Measurements from ENCODE around the gene NT5C. TPM values are rescaled to one million over a fixed set of nuclear protein-coding genes. Genes with fewer than 3 reads are reported as not detected.
A peak's percentile ranks its signal among the peaks of the same experiment; 100 is the strongest.
"Not testable (repeated sequence)": the region's sequence is repeated elsewhere in the genome, so short reads cannot be mapped to it uniquely, and the experiment has no call there.

Gene NT5C
- total and polyA plus RNA-seq, 11 donors = 15.9 to 56.0 (median 24.7) TPM

GRCh38 chr17:75135946-75136345 lies 4.4 kb upstream of the NT5C start:
- no peak for ATAC-seq
- H3K36me3 ChIP-seq = peaks cover 0 to 34% (median 0%) of the 10 kb centered on the region in 9 donors
- H3K27ac ChIP-seq = no peak overlapping the region
- no peak overlapping the region for H3K4me3 ChIP-seq
- no peaks in the 10 kb centered on the region for H3K27me3 ChIP-seq
- TF ChIP-seq POLR2A (IDR thresholded peaks at IDR 0.05) = no peak
- TF ChIP-seq CTCF (IDR thresholded peaks at IDR 0.05) = no peak
- WGBS, 4 donors = 91 to 93% (median 92%) methylated on average over 8 of the region's 8 CpGs
- intact Hi-C loops (cut with DNase I) = no loop called here
- H3K9me3 ChIP-seq = no peaks in the 10 kb centered on the region
- H3K4me1 ChIP-seq = peaks cover 0 to 10% (median 5%) of the 10 kb centered on the region in 12 donors
- no peak for DNase-seq

GRCh38 chr17:75135452-75135851 lies 3.9 kb upstream of the NT5C start:
- 89 to 92% (median 91%) methylated on average over 5 of the region's 5 CpGs for WGBS, 4 donors
- ATAC-seq (no peak), DNase-seq (no peak)
- Histone ChIP-seq H3K4me3 (no peak overlapping the region), H3K27me3 (no peaks in the 10 kb centered on the region), H3K27ac (no peak overlapping the region), H3K4me1 (peaks cover 0 to 15% (median 8%) of the 10 kb centered on the region in 12 donors), H3K36me3 (peaks cover 0 to 30% (median 0%) of the 10 kb centered on the region in 9 donors), H3K9me3 (no peaks in the 10 kb centered on the region)
- no peak for TF ChIP-seq CTCF (IDR thresholded peaks at IDR 0.05)
- no peak for TF ChIP-seq POLR2A (IDR thresholded peaks at IDR 0.05)
- intact Hi-C loops (cut with DNase I) = no loop called here

- ATAC-seq; H3K27me3 ChIP-seq; H3K4me3 ChIP-seq; H3K27ac ChIP-seq; DNase-seq; H3K9me3 ChIP-seq; intact Hi-C loops (cut with DNase I): not testable (repeated sequence)
- H3K4me1 ChIP-seq = peaks cover 0 to 20% (median 8%) of the 10 kb centered on the region in 12 donors
- WGBS, 4 donors = 92 to 97% (median 95%) methylated on average over 14 of the region's 14 CpGs
- H3K36me3 ChIP-seq = peaks cover 0 to 31% (median 11%) of the 10 kb centered on the region in 9 donors
These were observed 2.2 kb upstream of the NT5C start for GRCh38 chr17:75133607-75134347.

GRCh38 chr17:75133001-75133400 lies 1.5 kb upstream of the NT5C start:
- no peak for ATAC-seq
- TF ChIP-seq POLR2A (IDR thresholded peaks at IDR 0.05) (no peak), CTCF (IDR thresholded peaks at IDR 0.05) (no peak)
- Histone ChIP-seq H3K36me3 (peaks cover 0 to 29% (median 11%) of the 10 kb centered on the region in 9 donors), H3K27ac (no peak overlapping the region), H3K27me3 (no peaks in the 10 kb centered on the region), H3K4me1 (peaks cover 0 to 20% (median 8%) of the 10 kb centered on the region in 12 donors), H3K9me3 (no peaks in the 10 kb centered on the region), H3K4me3 (no peak overlapping the region)
- 92 to 100% (median 96%) methylated on average over 3 of the region's 3 CpGs for WGBS, 4 donors
- intact Hi-C loops (cut with DNase I) = no loop called here
- no peak for DNase-seq

GRCh38 chr17:75132018-75133000 lies 767 bp upstream of the NT5C start:
- H3K27me3 ChIP-seq; intact Hi-C loops (cut with DNase I); ATAC-seq; H3K9me3 ChIP-seq: not testable (repeated sequence)
- DNase-seq = peak in 1 of 5 donors; percentile 37
- peaks cover 0 to 29% (median 11%) of the 10 kb centered on the region in 9 donors for H3K36me3 ChIP-seq
- peak overlapping the region; percentile 65 to 95 (median 84) for H3K27ac ChIP-seq
- H3K4me3 ChIP-seq = peak overlapping the region; percentile 45 to 94 (median 70)
- peaks cover 0 to 20% (median 8%) of the 10 kb centered on the region in 12 donors for H3K4me1 ChIP-seq
- WGBS, 4 donors = 84 to 86% (median 85%) methylated on average over 40 of the region's 40 CpGs
